Measurements from ENCODE around the gene NRP1.

NRP1 gene

DNA sequence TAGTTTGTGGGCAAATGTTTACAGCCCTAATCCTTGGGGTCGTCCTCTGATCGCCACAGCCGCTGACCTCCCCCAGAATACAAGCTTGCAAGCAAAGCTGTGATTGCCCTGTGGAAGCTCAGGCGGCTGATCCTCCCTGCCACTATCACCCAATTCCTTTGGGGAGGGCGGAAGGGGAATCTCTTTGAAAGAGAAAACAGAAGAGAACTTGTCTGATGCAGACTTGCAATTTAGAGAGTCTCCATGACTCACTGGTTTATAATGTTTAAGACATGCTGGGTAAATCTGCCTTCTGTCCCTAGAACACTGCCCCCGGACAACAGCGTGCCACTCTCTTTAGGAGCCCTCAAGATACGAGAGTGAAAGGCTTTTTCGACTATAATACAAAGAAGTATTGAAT is 75.5 kb downstream of the NRP1 start:
- ATAC-seq (no peak), DNase-seq (no peak)
- no peak overlapping the region for H3K27ac Mint-ChIP-seq
- H3K36me3 Mint-ChIP-seq (ENCODE audit: low read depth), result peaks cover 2% of the 10 kb centered on the region
- peaks cover 27% of the 10 kb centered on the region for H3K27me3 Mint-ChIP-seq
- peaks cover 4% of the 10 kb centered on the region for H3K9me3 Mint-ChIP-seq
- no peak overlapping the region for H3K4me3 Mint-ChIP-seq
- H3K4me1 Mint-ChIP-seq, result peaks cover 12% of the 10 kb centered on the region

DNA sequence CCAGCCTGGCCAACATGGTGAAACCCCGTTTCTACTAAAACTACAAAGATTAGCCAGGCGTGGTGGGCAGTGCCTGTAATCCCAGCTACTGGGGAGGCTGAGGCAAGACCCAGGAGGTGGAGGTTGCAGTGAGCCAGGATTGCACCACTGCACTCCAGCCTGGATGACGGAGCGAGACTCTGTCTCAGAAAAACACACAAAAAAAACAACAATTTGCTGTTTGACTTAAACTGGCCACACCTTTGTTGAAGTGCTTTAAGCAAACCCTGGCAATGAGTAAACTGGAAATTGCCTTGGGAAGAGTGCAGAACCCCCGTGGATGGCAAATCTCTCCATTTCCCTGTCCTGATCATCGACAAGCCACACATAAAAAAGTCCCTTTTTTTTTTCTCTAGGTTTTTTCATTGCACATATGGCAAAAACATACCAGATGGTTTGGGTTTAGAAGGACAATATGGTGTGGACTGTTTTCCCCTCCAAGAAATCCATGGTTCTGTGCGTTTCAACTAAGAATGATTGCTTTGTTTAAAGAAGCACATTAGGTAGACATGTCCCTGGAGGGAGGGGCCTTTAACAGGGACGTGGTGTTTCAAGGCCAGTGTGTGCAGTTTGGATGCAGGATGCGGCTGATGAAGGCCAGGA is 76.9 kb downstream of the NRP1 start:
- ATAC-seq (no peak), DNase-seq (no peak)
- Mint-ChIP-seq H3K4me1 (peaks cover 10% of the 10 kb centered on the region), H3K27me3 (peaks cover 25% of the 10 kb centered on the region), H3K27ac (no peak overlapping the region), H3K9me3 (peaks cover 7% of the 10 kb centered on the region), H3K4me3 (no peak overlapping the region), H3K36me3 (ENCODE audit: low read depth) (peaks cover 3% of the 10 kb centered on the region)

DNA sequence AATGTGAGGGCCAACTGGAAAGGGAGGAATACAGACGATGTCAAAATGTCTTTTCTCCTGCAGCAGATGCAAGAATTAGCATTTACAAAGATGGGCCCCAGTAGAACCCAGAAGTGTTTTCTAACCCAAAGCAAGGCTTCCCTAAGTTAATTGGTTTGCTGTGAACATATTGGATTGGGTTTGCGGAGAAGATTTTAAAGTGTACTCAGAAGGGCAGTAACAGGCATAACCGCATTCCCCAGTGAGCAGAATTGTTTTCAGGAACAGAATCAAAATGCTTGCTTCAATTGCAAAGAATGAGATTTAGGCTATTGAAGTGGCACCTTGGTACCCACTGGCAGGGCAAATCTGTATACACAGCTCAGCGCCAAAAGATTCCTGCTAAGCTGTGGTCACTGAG is 78.0 kb downstream of the NRP1 start:
- Mint-ChIP-seq H3K27ac (no peak overlapping the region), H3K4me1 (peaks cover 21% of the 10 kb centered on the region)

DNA sequence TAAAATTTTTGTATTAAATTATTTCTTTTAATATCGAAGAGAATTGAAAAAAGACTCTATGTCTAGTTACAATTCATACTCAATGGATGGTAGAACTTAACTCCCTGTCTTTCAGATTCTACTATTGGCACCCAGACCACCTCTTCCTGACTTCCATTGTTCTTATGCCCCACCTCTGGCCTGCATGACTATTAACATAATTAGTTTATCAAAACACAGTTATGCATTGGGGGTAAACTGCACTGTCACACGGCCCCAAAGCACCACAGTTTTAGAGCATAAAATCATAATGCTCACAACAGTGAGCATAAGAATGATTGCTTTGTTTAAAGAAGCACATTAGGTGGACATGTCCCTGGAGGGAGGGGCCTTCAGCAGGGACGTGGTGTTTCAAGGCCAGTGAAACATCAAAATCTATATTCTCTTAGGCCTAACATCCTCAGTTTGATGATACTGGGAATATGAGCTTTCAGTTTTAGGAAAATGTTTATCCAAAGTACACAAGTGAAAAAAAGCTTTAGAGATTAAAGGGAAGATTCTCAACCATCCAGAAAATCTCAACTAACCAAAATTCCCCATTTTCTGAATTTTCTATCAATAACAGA is 79.8 kb downstream of the NRP1 start:
- DNase-seq (no peak), ATAC-seq (no peak)
- Mint-ChIP-seq H3K27ac (no peak overlapping the region), H3K4me1 (peaks cover 38% of the 10 kb centered on the region), H3K27me3 (peaks cover 24% of the 10 kb centered on the region), H3K4me3 (no peak overlapping the region), H3K9me3 (peaks cover 17% of the 10 kb centered on the region), H3K36me3 (ENCODE audit: low read depth) (peaks cover 14% of the 10 kb centered on the region)

More for the DNA sequence above, 78.0 kb downstream of the NRP1 start:
- DNase-seq (no peak), ATAC-seq (no peak)
- Mint-ChIP-seq H3K27me3 (peaks cover 22% of the 10 kb centered on the region), H3K9me3 (peaks cover 7% of the 10 kb centered on the region), H3K36me3 (ENCODE audit: low read depth) (peaks cover 5% of the 10 kb centered on the region), H3K4me3 (no peak overlapping the region)

DNA sequence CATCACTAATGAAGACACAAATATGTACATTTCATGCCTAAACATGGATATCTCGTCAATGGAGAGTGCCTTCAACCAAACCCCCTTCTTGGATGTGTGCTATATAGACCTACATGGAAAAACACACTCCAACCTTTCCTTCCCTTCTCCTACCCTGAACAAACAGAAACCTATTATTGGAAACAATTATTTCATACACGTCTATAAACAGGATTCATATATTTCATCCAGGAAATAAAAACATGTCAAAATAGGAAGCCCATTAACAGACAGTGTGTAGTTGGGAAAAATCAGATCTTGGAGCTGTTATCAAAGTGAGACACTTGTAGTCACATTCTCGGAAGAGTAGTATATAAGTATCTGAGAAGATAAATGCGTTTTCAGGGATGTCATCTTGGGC is 81.1 kb downstream of the NRP1 start:
- ATAC-seq (no peak), DNase-seq (no peak)
- peaks cover 50% of the 10 kb centered on the region for H3K4me1 Mint-ChIP-seq
- peaks cover 17% of the 10 kb centered on the region for H3K36me3 Mint-ChIP-seq (ENCODE audit: low read depth)
- peak overlapping the region; percentile 6 for H3K4me3 Mint-ChIP-seq
- H3K27ac Mint-ChIP-seq, result peak overlapping the region; percentile 90
- peaks cover 14% of the 10 kb centered on the region for H3K27me3 Mint-ChIP-seq
- H3K9me3 Mint-ChIP-seq, result peaks cover 17% of the 10 kb centered on the region

DNA sequence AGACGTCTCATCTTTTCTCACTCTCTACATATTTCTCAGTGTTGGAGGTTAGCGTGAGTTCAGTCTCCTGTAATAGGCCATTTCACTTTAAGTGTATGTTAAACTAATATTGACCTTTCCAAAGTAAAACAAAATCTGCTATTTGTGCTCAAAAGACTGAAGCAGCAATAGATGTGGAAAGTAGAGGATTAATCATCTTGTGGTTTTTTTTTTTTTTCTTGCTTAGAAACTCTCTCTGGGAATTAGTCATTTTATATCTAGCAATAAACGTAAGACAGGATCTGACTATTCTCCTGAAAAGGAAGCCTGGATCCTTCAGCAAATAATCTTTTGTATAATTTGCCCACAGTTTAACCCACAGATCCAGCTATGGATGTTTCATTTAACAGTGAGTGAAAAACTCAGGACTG is 81.7 kb downstream of the NRP1 start:
- H3K4me1 Mint-ChIP-seq, result peaks cover 56% of the 10 kb centered on the region
- ATAC-seq, result peak; percentile 72
- H3K36me3 Mint-ChIP-seq (ENCODE audit: low read depth), result peaks cover 17% of the 10 kb centered on the region
- DNase-seq, result no peak
- H3K4me3 Mint-ChIP-seq, result peak overlapping the region; percentile 61
- peaks cover 12% of the 10 kb centered on the region for H3K27me3 Mint-ChIP-seq
- peaks cover 17% of the 10 kb centered on the region for H3K9me3 Mint-ChIP-seq
- H3K27ac Mint-ChIP-seq, result peak overlapping the region; percentile 90

DNA sequence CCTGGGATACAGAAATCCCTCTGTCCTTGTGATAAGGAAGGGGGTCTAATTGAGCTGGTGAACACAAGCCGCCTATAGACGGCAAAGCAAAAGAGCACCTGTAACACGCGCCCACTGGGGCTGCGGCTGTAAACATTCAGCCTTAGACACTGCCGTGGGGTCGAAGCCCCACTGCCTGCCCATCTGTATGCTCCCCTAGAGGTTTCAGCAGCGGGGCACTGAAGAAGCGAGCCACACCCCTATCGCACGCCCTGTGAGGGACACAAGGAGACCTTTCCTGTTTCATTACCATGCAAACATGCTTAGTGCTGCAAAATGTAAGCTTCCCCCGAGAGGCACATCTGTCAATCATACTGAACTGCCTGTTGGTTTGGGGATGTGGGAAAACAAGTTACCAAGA is 82.1 kb downstream of the NRP1 start:
- Mint-ChIP-seq H3K36me3 (ENCODE audit: low read depth) (peaks cover 17% of the 10 kb centered on the region), H3K4me3 (peak overlapping the region; percentile 61), H3K27me3 (peaks cover 12% of the 10 kb centered on the region), H3K27ac (peak overlapping the region; percentile 90), H3K4me1 (peaks cover 61% of the 10 kb centered on the region), H3K9me3 (peaks cover 17% of the 10 kb centered on the region)
- DNase-seq, result peak; percentile 11
- no peak for ATAC-seq

DNA sequence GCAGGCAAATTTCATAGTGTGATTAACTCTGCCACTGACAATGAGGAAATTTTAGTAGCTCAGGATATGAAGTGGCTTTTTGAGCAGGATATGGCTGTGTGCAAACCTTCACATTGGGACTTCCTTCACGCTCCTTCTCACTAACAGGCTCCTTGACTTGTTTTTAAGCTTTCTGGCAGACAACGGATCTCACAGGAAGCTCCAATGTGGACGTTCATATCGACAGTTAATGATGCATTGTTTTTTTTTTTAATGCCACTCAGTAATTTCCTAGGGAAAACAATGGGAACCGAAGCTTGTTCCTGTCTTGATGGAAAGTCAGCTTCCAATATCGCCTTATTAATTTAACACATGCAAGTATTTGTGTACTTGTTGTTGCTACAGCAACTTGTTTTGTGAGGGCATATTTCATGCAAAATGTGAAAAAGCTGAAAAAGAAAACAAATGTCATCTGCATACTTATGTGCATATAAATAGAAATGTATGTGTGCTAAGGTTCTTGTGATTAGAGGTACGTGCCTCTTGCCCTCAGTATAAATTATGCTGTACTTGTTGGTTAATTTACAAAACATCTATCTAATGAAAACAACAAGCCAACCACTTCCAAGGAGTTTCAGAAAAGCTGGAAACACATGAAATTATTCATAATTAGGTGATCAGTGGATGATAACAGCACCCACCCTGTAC is 84.7 kb downstream of the NRP1 start:
- Mint-ChIP-seq H3K4me3 (peak overlapping the region; percentile 45), H3K4me1 (peaks cover 75% of the 10 kb centered on the region), H3K27me3 (peaks cover 1% of the 10 kb centered on the region), H3K9me3 (peaks cover 17% of the 10 kb centered on the region), H3K36me3 (ENCODE audit: low read depth) (peaks cover 21% of the 10 kb centered on the region), H3K27ac (peak overlapping the region; percentile 79)
- no peak for ATAC-seq
- DNase-seq, result no peak

DNA sequence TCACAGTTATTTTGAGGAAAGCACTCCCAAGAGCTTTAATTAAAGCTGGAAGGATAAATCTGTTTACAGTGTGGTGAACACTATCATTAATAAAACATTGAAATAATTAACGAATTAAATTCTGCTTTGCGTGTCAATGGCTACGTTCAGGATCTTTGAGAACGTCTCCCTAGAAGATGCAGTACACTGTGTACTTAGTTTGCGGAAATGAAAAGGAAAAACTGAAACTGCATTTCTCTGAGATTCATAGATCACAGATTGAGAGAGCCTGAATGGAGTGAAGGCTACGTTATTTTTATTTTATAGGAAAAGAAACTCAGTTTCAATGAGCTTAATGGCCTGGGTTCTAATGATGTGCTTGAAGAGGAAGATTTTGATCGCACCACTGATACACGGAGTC is 85.3 kb downstream of the NRP1 start:
- peaks cover 21% of the 10 kb centered on the region for H3K36me3 Mint-ChIP-seq (ENCODE audit: low read depth)
- DNase-seq, result no peak
- H3K4me1 Mint-ChIP-seq, result peaks cover 82% of the 10 kb centered on the region
- H3K4me3 Mint-ChIP-seq, result peak overlapping the region; percentile 45
- no peak for ATAC-seq
- peaks cover 1% of the 10 kb centered on the region for H3K27me3 Mint-ChIP-seq
- peaks cover 17% of the 10 kb centered on the region for H3K9me3 Mint-ChIP-seq
- peak overlapping the region; percentile 79 for H3K27ac Mint-ChIP-seq

DNA sequence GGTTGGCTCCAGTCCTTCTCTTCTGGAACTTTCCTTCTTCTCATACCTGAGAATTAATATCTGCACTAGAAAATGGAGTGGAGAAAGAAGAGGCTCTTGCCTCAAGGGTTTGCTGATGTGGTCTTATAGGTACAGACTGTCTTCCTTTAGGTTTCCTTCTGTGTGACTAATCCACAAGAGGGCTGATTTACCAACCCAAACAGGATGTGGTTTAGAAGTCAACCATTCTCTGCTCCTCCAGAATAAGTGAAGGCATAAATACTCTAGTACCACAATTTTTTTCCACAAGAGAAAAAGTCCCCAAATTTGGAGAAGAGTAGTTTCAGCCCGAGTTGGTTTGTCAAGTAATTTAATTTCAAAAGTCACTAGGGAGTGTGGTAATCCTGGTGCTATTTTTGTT is 85.8 kb downstream of the NRP1 start:
- peak; percentile 96 for ATAC-seq
- peaks cover 1% of the 10 kb centered on the region for H3K27me3 Mint-ChIP-seq
- DNase-seq, result no peak
- H3K36me3 Mint-ChIP-seq (ENCODE audit: low read depth), result peaks cover 21% of the 10 kb centered on the region
- peak overlapping the region; percentile 45 for H3K4me3 Mint-ChIP-seq
- H3K27ac Mint-ChIP-seq, result peak overlapping the region; percentile 79
- peaks cover 86% of the 10 kb centered on the region for H3K4me1 Mint-ChIP-seq
- H3K9me3 Mint-ChIP-seq, result peaks cover 17% of the 10 kb centered on the region

DNA sequence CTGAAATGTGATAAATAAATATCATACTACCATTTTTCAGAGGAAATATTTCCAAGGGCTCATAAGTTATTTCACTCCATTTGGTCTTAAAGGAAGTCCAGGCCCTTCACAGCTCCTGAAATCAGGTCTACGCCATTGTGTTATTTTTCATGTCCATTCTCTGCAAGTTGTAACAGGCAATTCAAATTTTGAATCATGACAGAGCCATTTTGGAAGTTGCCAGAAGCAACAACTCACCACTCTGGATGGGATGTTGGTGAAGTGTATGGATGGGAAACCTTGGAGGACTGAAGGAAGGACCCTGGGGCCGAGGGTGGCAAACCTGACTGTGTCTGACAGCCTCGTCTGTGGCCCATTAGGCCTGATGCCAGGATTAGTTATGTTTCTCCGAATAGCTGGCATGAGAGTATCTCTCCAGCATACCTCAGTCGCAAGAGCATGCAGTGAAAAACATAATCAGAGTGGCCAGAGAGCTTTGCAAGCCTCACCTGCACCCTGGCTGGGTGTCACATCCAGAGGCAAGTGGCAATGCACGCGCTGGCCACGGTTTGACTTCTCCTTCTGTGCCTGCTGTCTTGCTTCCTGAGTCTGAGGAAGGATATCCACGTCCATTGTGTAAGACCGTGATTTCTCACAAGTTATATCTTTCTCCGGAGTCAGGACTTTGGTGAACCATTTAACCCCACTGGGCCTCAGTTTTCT is 87.1 kb downstream of the NRP1 start:
- peaks cover 1% of the 10 kb centered on the region for H3K27me3 Mint-ChIP-seq
- no peak overlapping the region for H3K4me3 Mint-ChIP-seq
- peaks cover 74% of the 10 kb centered on the region for H3K4me1 Mint-ChIP-seq
- no peak for DNase-seq
- peaks cover 16% of the 10 kb centered on the region for H3K36me3 Mint-ChIP-seq (ENCODE audit: low read depth)
- peaks cover 10% of the 10 kb centered on the region for H3K9me3 Mint-ChIP-seq
- H3K27ac Mint-ChIP-seq, result no peak overlapping the region
- no peak for ATAC-seq

DNA sequence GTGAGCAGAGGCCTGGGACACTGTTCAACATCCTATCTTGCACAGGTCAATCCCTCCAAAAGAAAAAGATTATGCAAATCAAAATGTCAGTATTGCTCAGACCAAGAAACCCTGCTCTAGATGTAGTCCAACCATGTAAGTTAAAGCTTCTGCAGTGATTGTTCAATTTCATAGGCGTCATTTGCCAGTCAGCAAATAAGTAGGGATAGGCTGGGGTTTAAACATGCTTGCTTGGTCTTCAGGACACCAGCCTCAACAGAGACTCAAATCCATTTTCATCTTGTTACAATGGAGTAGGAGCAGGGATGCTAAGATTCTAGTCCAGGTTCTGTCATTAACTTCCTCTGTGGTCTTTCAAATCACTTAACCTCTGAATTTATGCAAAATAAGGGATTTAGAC is 89.1 kb downstream of the NRP1 start:
- H3K27me3 Mint-ChIP-seq, result no peaks in the 10 kb centered on the region
- no peak overlapping the region for H3K27ac Mint-ChIP-seq
- no peak for DNase-seq
- H3K36me3 Mint-ChIP-seq (ENCODE audit: low read depth), result peaks cover 9% of the 10 kb centered on the region
- H3K9me3 Mint-ChIP-seq, result no peaks in the 10 kb centered on the region
- no peak for ATAC-seq
- H3K4me3 Mint-ChIP-seq, result no peak overlapping the region
- peaks cover 55% of the 10 kb centered on the region for H3K4me1 Mint-ChIP-seq

DNA sequence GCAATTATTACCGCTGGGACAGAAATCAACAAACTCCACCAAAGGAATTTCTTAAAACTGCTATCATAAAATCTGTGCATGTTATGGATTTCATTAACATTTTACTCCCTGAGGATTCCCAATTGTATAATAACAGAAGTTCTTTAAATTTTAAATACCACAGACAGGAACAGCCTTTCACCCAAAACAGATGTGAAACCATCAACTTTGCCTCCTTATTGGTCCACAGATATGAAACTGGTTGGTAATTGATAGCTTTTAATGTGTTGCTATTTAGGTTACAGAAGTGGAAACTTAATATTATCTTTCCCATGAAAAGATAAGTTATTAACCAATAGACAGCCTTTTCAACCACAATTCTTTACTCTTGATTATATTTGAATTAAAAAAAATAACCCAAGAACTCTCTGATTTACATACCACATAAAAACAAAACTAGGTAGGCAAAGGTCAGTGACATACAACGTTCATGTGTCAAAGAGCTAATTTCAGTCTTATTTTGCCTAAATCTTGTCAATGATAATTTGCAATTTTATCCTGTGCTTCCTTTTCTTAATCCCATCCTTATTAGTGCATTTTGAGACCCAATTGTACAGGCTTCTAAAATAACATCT is 90.0 kb downstream of the NRP1 start:
- H3K9me3 Mint-ChIP-seq, result no peaks in the 10 kb centered on the region
- no peak for DNase-seq
- peaks cover 46% of the 10 kb centered on the region for H3K4me1 Mint-ChIP-seq
- peaks cover 7% of the 10 kb centered on the region for H3K36me3 Mint-ChIP-seq (ENCODE audit: low read depth)
- no peak overlapping the region for H3K4me3 Mint-ChIP-seq
- no peak for ATAC-seq
- no peak overlapping the region for H3K27ac Mint-ChIP-seq
- no peaks in the 10 kb centered on the region for H3K27me3 Mint-ChIP-seq

DNA sequence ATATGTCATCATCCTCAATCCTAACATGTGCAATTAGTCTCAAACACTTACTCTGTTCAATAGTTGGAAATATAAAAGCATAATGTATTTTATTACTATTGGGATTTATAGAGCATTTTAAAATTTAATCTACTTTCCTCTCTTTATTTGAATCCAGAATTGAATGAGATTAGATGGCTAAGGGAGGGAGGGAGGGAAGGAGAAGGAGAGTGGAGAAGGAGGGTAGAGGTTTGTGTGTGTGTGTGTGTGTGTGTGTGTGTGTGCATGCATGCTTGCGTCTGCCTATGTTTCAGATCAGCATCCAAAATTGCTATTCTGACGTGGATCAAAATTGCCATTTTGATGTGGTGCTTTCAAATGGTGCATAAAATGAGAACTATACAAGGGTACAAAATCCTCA is 90.8 kb downstream of the NRP1 start:
- no peak for ATAC-seq
- Mint-ChIP-seq H3K27me3 (no peaks in the 10 kb centered on the region), H3K4me1 (peaks cover 38% of the 10 kb centered on the region), H3K27ac (no peak overlapping the region), H3K36me3 (ENCODE audit: low read depth) (peaks cover 6% of the 10 kb centered on the region), H3K4me3 (no peak overlapping the region), H3K9me3 (no peaks in the 10 kb centered on the region)
- DNase-seq, result no peak

Measured in activated naive CD8-positive, alpha-beta T cell treated with anti-CD3 and anti-CD28 coated beads, Interleukin-2, amount 50 U/mL, for 24 hours (primary cell).